Panc1 (cell line): ENCODE measurements around the gene IFNA10. TPM values are rescaled to one million over a fixed set of nuclear protein-coding genes. Genes with fewer than 3 reads are reported as not detected.

Experiments
- ATAC-seq: fragments of 200-7000 bp; cut with Tn5 transposase; 2 replicates; pipeline ENCODE4 v1.9.1; 2020; ENCODE audit warnings: mild to moderate bottlenecking, moderate library complexity
- BruUV-seq: library from RNA; stranded (reverse); fragments of 400-500 nt; replicated peaks from 2 replicates; lab custom pipeline; 2021; lab: Mats Ljungman, UMichigan
- CTCF ChIA-PET: fragments of 300-600 bp; sonication (Branson Sonifier 250); formaldehyde crosslinking; loops from one replicate; lab custom pipeline; 2022; ENCODE audit warnings: antibody characterized with exemption; lab: Charles Lee
- POLR2A ChIA-PET: fragments of 300-600 bp; sonication (Branson Sonifier 250); formaldehyde crosslinking; loops from one replicate; lab custom pipeline; 2022; ENCODE audit warnings: antibody characterized with exemption; lab: Charles Lee
- DNase-seq: peaks from one replicate; pipeline ENCODE4 v3.0.0-alpha.2; 2010; ENCODE audit warnings: low read depth, low spot score
- H3K27ac ChIP-seq: 2 replicates; pipeline ENCODE4 v1.5.1; 2011; ENCODE audit warnings: mild to moderate bottlenecking, low read length, inconsistent platforms
- H3K27me3 ChIP-seq: fragments of 200-500 bp; sonication (Bioruptor generic); 2 replicates; pipeline ENCODE4 v1.6.0; 2014; ENCODE audit warnings: low read length, inconsistent platforms; ENCODE audit not compliant: control insufficient read depth, insufficient read depth
- H3K36me3 ChIP-seq: fragments of 200-500 bp; sonication (Bioruptor generic); 2 replicates; pipeline ENCODE4 v1.5.1; 2014; ENCODE audit warnings: inconsistent platforms, mild to moderate bottlenecking, low read length, moderate library complexity; ENCODE audit not compliant: control insufficient read depth, insufficient read depth
- H3K4me1 ChIP-seq: 2 replicates; pipeline ENCODE4 v1.5.1; 2011; ENCODE audit warnings: inconsistent platforms, mild to moderate bottlenecking, low read length, moderate library complexity; ENCODE audit not compliant: control insufficient read depth, insufficient read depth
- H3K4me3 ChIP-seq, 2 experiments: 2 replicates each; pipeline ENCODE4 v1.5.1; 2011 to 2012; ENCODE audit warnings: low read depth in 2 of 2, low read length in 2 of 2, mild to moderate bottlenecking in 2 of 2, inconsistent platforms in 1 of 2, moderate library complexity in 1 of 2
- H3K9me3 ChIP-seq: fragments of 200-500 bp; sonication (Bioruptor generic); 2 replicates; pipeline ENCODE4 v1.5.1; 2014; ENCODE audit warnings: low read depth, mild to moderate bottlenecking, inconsistent platforms, low read length, moderate library complexity; ENCODE audit not compliant: control insufficient read depth, insufficient read depth
- CTCF ChIP-seq: fragments of 450-650 bp; IDR thresholded peaks from 2 replicates; pipeline ENCODE4 v1.5.1; 2017; ENCODE audit warnings: mild to moderate bottlenecking
- POLR2AphosphoS5 ChIP-seq: IDR thresholded peaks from 2 replicates; pipeline ENCODE4 v1.6.1; 2012; ENCODE audit warnings: mild to moderate bottlenecking, low read depth, low read length, moderate library complexity
- REST ChIP-seq, 2 experiments: IDR thresholded peaks; 2 replicates each; pipeline ENCODE4 v1.6.1; 2011 to 2012; ENCODE audit warnings: low read depth in 2 of 2, control low read depth in 1 of 2, low read length in 1 of 2, mild to moderate bottlenecking in 1 of 2, moderate library complexity in 1 of 2; ENCODE audit not compliant: insufficient read depth in 1 of 2
- SIN3A ChIP-seq: IDR thresholded peaks from 2 replicates; pipeline ENCODE4 v1.6.1; 2012; ENCODE audit warnings: low read depth, mild to moderate bottlenecking, low read length, moderate library complexity, borderline replicate concordance; ENCODE audit not compliant: insufficient read depth
- TCF7L2 ChIP-seq: IDR thresholded peaks from 2 replicates; pipeline ENCODE4 v1.6.1; 2011; ENCODE audit warnings: mild to moderate bottlenecking, low read depth, low read length, inconsistent platforms
- in situ Hi-C: cut with HindIII; loops from 2 replicates; pipeline ENCODE4 v1.10.0; 2016; ENCODE audit warnings: low sequenced_read_pairs, low pct_unique_long_range_greater_than_20kb
- intact Hi-C: fragments of 100-400 bp; cut with micrococcal nuclease; formaldehyde crosslinking; loops from one replicate; pipeline ENCODE4 v1.10.0; 2022; ENCODE audit not compliant: unreplicated experiment
- total RNA-seq: library from RNA; stranded (reverse); gene quantifications from one replicate; pipeline ENCODE4 v1.2.1, GENCODE V29; 2021; ENCODE audit not compliant: unreplicated experiment

Gene IFNA10
- total RNA-seq, 1 experiment from 2014 or later, result not detected

- Histone ChIP-seq H3K36me3 (no peaks in the 10 kb centered on the region), H3K9me3 (no peaks in the 10 kb centered on the region), H3K4me1 (no peaks in the 10 kb centered on the region; the same call in 1 of the 2 replicates), H3K27me3 (no peaks in the 10 kb centered on the region), H3K4me3 (no peak overlapping the region), H3K27ac (no peak overlapping the region)
- ChIA-PET CTCF (no interaction called here), POLR2A (no interaction called here)
- DNase-seq, result peak; percentile 10
- intact Hi-C loops, result no loop called here
- TF ChIP-seq POLR2AphosphoS5 (no peak), CTCF (peak; percentile 35; the same call in 1 of the 2 replicates), SIN3A (no peak), TCF7L2 (no peak), REST (IDR thresholded peaks at IDR 0.05; ENCODE audit: insufficient read depth in 1 of 2, low read depth in 2 of 2, low read length in 1 of 2) (no peak)
- BruUV-seq, result no TSS peak
- peak; percentile 76; the same call in 1 of the 2 replicates for ATAC-seq
- in situ Hi-C loops, result no loop called here
Measured at GRCh38 chr9:21252721-21253547, 46.0 kb upstream of the IFNA10 start.

GRCh38 chr9:21251638-21252037, 44.7 kb upstream of the IFNA10 start:
- Histone ChIP-seq H3K4me3 (no peak overlapping the region), H3K4me1 (no peaks in the 10 kb centered on the region; the same call in 1 of the 2 replicates), H3K9me3 (no peaks in the 10 kb centered on the region), H3K27ac (no peak overlapping the region), H3K36me3 (no peaks in the 10 kb centered on the region), H3K27me3 (no peaks in the 10 kb centered on the region)
- CTCF ChIA-PET, result no interaction called here
- intact Hi-C loops, result no loop called here
- no peak for TF ChIP-seq CTCF
- no peak for TF ChIP-seq TCF7L2
- TF ChIP-seq REST (IDR thresholded peaks at IDR 0.05; ENCODE audit: insufficient read depth in 1 of 2, low read depth in 2 of 2, low read length in 1 of 2), result no peak
- no peak for TF ChIP-seq SIN3A
- TF ChIP-seq POLR2AphosphoS5, result no peak
- ATAC-seq (no peak), DNase-seq (no peak)
- POLR2A ChIA-PET, result no interaction called here
- in situ Hi-C loops, result no loop called here
- BruUV-seq, result no TSS peak
